ENCODE measurements around the gene KCTD2. TPM values are rescaled to one million over a fixed set of nuclear protein-coding genes. Genes with fewer than 3 reads are reported as not detected.

KCTD2 gene
- total and polyA plus RNA-seq, 9 of the 15 experiments (the other 6 are each of a cell fraction or from before 2014, with no cell fraction given) = 1.7 to 32.9 (median 15.8) TPM

DNA sequence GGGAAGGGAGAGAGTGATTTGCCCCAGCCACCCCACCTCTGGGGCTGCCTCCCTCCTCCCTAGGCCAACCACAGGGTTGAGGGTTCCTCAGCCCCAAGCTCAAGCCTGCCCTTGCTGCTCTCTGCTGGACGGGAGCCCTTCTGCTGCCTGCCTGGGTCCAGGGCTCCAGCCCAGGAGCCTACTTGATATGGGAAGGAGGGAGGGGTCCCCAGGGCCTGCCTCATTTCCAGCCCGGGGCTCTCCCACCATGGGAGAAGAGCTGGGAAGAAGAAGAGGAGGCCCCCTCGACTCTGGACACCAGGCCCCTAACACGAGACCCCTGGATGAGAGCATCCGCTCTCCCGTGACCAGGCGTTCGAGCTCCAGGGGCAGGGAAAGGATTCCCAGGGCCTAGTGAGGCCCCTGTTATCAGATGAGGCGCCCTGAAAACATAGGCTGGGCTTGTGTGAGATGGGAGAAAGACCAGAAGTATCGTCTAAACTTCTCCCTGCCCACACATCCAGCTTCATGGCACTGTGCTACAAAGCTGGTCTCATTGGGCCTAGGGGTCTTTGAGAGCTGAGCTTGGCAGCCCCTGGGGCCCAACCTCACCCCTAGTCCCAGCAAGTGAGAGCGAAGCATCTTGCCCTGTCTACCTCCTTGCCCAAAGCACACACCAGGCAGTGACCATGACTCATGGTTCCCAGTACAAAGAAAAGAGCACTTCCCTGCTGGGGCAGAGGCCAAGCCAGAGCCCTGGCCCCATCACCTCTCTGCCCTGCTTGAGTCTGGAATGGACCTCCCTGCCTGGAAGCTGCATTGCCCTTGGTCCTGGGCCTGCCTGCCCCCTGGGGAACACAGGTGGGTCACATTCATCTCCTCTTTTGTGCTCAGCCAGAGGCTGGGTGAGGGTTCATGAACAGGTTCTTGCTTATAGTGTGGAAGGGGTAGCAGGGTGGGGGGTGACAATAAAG is 41.7 kb downstream of the KCTD2 start:
- Histone ChIP-seq H3K9me3 (replicated peaks; ENCODE audit: control insufficient read depth, insufficient read depth, low read depth, low read length) (no peaks in the 10 kb centered on the region), H3K9ac (ENCODE audit: insufficient read depth in 1 of 2, low read depth in 2 of 2, low read length in 2 of 2) (peak overlapping the region; percentile 71 to 88), H3K79me2 (ENCODE audit: control insufficient read depth, insufficient read depth, low read length) (no peaks in the 10 kb centered on the region; the same call in 2 of the 3 replicates), H3K27me3 (ENCODE audit: control insufficient read depth in 2 of 2, insufficient read depth in 2 of 2, low read length in 2 of 2) (no peaks in the 10 kb centered on the region; a peak in 1 of 5 replicates), H3K4me2 (ENCODE audit: insufficient read depth, low read length) (peak overlapping the region; percentile 90), H3K4me1 (replicated peaks in 1 of 2; ENCODE audit: control insufficient read depth in 2 of 2, insufficient read depth in 2 of 2, low read length in 2 of 2) (peaks cover 59 to 69% of the 10 kb centered on the region in 2 experiments), H3K4me3 (no peak overlapping the region), H3K27ac (ENCODE audit: extremely low read depth, low read depth, low read length) (peak overlapping the region; percentile 84), H3K36me3 (ENCODE audit: control insufficient read depth, insufficient read depth, low read length) (no peaks in the 10 kb centered on the region), H2AFZ (ENCODE audit: low read depth, low read length) (peak overlapping the region; percentile 91), H4K20me1 (replicated peaks; ENCODE audit: control insufficient read depth, insufficient read depth, low read length) (no peaks in the 10 kb centered on the region), H3K9me1 (ENCODE audit: control insufficient read depth, insufficient read depth, low read length) (peaks cover 5% of the 10 kb centered on the region)
- DNase-seq (ENCODE audit: extremely low read depth in 1 of 4, low spot score in 3 of 4) (peak in 1 of 4 experiments; percentile 49), ATAC-seq (no peak), FAIRE-seq (peak; percentile 6)
- WGBS (ENCODE audit: insufficient coverage, low coverage, missing lambda C conversion rate) = 64% methylated on average over 10 of the region's 11 CpGs
- in situ Hi-C loops (cut with MboI) (no loop called here), intact Hi-C loops (cut with micrococcal nuclease) (no loop called here)
- CTCF ChIA-PET (ENCODE audit: low intra/inter-chr PET ratio) = interaction anchor here (0.6 kb wide), 1 partner anchor 42 kb away, joined by 4 read pairs; no protein-coding TSS in a partner anchor
- no TSS peak for BruUV-seq (replicated peaks)
- POLR2A ChIA-PET = interaction anchor here (1.2 to 3.0 kb wide), 3 partner anchors 8 to 17 kb away, joined by 4 to 11 read pairs (median 5); no protein-coding TSS in a partner anchor
- TF ChIP-seq KAT7 (CRISPR knock-in tag; IDR thresholded peaks at IDR 0.05; ENCODE audit: borderline replicate concordance) (0 out of 2 replicates have a peak, but pooled peaks have one; percentile 64), SMARCA4 (IDR thresholded peaks at IDR 0.05) (0 out of 2 replicates have a peak, but pooled peaks have one; percentile 25), SMC3 (conservative IDR thresholded peaks at IDR 0.05; ENCODE audit: insufficient read depth, low read depth, low read length) (no peak), TOE1 (IDR thresholded peaks at IDR 0.05; ENCODE audit: borderline replicate concordance) (no peak), TOE1 (CRISPR knock-in tag; IDR thresholded peaks at IDR 0.05; ENCODE audit: borderline replicate concordance, low read depth) (0 out of 2 replicates have a peak, but pooled peaks have one; percentile 54), MYNN (IDR thresholded peaks at IDR 0.05) (0 out of 2 replicates have a peak, but pooled peaks have one; percentile 42), MYNN (CRISPR knock-in tag; IDR thresholded peaks at IDR 0.05) (no peak), JUND (IDR thresholded peaks at IDR 0.05; ENCODE audit: borderline replicate concordance, low read depth, low read length) (0 out of 2 replicates have a peak, but pooled peaks have one; percentile 39), JUND (tag; IDR thresholded peaks at IDR 0.05; ENCODE audit: borderline replicate concordance, low read depth, low read length) (no peak; the same call in 2 of the 3 replicates), SPI1 (IDR thresholded peaks at IDR 0.05; ENCODE audit: borderline replicate concordance, low read depth, low read length) (peak; percentile 57; the same call in 1 of the 2 replicates), FOSL1 (tag; conservative IDR thresholded peaks at IDR 0.05) (peak; percentile 70), NR2C2 (CRISPR knock-in tag; IDR thresholded peaks at IDR 0.05) (no peak), NR2C2 (tag; IDR thresholded peaks at IDR 0.05) (peak; percentile 34; the same call in 1 of the 2 replicates)
- TF ChIP-seq, protein P1, sequence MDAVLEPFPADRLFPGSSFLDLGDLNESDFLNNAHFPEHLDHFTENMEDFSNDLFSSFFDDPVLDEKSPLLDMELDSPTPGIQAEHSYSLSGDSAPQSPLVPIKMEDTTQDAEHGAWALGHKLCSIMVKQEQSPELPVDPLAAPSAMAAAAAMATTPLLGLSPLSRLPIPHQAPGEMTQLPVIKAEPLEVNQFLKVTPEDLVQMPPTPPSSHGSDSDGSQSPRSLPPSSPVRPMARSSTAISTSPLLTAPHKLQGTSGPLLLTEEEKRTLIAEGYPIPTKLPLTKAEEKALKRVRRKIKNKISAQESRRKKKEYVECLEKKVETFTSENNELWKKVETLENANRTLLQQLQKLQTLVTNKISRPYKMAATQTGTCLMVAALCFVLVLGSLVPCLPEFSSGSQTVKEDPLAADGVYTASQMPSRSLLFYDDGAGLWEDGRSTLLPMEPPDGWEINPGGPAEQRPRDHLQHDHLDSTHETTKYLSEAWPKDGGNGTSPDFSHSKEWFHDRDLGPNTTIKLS (IDR thresholded peaks at IDR 0.05; ENCODE audit: borderline replicate concordance, low read depth) = no peak
- TF ChIP-seq, protein P2, sequence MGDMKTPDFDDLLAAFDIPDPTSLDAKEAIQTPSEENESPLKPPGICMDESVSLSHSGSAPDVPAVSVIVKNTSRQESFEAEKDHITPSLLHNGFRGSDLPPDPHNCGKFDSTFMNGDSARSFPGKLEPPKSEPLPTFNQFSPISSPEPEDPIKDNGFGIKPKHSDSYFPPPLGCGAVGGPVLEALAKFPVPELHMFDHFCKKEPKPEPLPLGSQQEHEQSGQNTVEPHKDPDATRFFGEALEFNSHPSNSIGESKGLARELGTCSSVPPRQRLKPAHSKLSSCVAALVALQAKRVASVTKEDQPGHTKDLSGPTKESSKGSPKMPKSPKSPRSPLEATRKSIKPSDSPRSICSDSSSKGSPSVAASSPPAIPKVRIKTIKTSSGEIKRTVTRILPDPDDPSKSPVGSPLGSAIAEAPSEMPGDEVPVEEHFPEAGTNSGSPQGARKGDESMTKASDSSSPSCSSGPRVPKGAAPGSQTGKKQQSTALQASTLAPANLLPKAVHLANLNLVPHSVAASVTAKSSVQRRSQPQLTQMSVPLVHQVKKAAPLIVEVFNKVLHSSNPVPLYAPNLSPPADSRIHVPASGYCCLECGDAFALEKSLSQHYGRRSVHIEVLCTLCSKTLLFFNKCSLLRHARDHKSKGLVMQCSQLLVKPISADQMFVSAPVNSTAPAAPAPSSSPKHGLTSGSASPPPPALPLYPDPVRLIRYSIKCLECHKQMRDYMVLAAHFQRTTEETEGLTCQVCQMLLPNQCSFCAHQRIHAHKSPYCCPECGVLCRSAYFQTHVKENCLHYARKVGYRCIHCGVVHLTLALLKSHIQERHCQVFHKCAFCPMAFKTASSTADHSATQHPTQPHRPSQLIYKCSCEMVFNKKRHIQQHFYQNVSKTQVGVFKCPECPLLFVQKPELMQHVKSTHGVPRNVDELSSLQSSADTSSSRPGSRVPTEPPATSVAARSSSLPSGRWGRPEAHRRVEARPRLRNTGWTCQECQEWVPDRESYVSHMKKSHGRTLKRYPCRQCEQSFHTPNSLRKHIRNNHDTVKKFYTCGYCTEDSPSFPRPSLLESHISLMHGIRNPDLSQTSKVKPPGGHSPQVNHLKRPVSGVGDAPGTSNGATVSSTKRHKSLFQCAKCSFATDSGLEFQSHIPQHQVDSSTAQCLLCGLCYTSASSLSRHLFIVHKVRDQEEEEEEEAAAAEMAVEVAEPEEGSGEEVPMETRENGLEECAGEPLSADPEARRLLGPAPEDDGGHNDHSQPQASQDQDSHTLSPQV (IDR thresholded peaks at IDR 0.05) = peak; percentile 53
